Neural crest cell (in vitro differentiated cells): ENCODE data around the gene HNRNPF. TPM values are rescaled to one million over a fixed set of nuclear protein-coding genes. Genes with fewer than 3 reads are reported as not detected.
A peak's percentile ranks its signal among the peaks of the same experiment; 100 is the strongest.
"Not testable (repeated sequence)": the region's sequence is repeated elsewhere in the genome, so short reads cannot be mapped to it uniquely, and the experiment has no call there.

Experiments
- DNase-seq: peaks from one replicate; pipeline ENCODE4 v3.0.0; 2021; ENCODE audit warnings: low read depth, mixed read lengths, low spot score
- H3K27ac Mint-ChIP-seq: one replicate; pipeline ENCODE4 v1.8.0; 2021; ENCODE audit warnings: mild to moderate bottlenecking, mixed read lengths; ENCODE audit not compliant: unreplicated experiment
- H3K27me3 Mint-ChIP-seq: 2 replicates; pipeline ENCODE4 v1.8.0; 2021; ENCODE audit warnings: low read depth, mild to moderate bottlenecking, mixed read lengths
- H3K36me3 Mint-ChIP-seq: 2 replicates; pipeline ENCODE4 v1.8.0; 2021; ENCODE audit warnings: low read depth, mild to moderate bottlenecking, mixed read lengths
- H3K4me1 Mint-ChIP-seq: 2 replicates; pipeline ENCODE4 v1.8.0; 2021; ENCODE audit warnings: mixed read lengths
- H3K4me3 Mint-ChIP-seq: one replicate; pipeline ENCODE4 v1.8.0; 2021; ENCODE audit warnings: mild to moderate bottlenecking, mixed read lengths
- H3K9me3 Mint-ChIP-seq: 2 replicates; pipeline ENCODE4 v1.8.0; 2021; ENCODE audit warnings: mixed read lengths
- CTCF ChIP-seq: fragments of 200-600 bp; sonication (generic); conservative IDR thresholded peaks from 2 replicates; pipeline ENCODE4 v1.5.0; 2021; ENCODE audit warnings: antibody characterized with exemption, mild to moderate bottlenecking
- total RNA-seq: library from RNA; stranded (reverse); gene quantifications from 2 replicates; pipeline ENCODE4 v1.2.1, GENCODE V29; 2021

Gene HNRNPF
- total RNA-seq, 1 donor from 2014 or later, result 284 TPM

- no peak for TF ChIP-seq CTCF
- Mint-ChIP-seq H3K4me3 (peak overlapping the region; percentile 57), H3K27ac (no peak overlapping the region)
Measured at GRCh38 chr10:43452356-43452914, 43.4 kb upstream of the HNRNPF start.

GRCh38 chr10:43448742-43449141, 39.8 kb upstream of the HNRNPF start:
- DNase-seq, result no peak
- H3K27me3 Mint-ChIP-seq, result no peaks in the 10 kb centered on the region
- H3K27ac Mint-ChIP-seq, result no peak overlapping the region
- H3K4me1 Mint-ChIP-seq, result no peaks in the 10 kb centered on the region
- H3K9me3 Mint-ChIP-seq, result peaks cover 4% of the 10 kb centered on the region
- H3K4me3 Mint-ChIP-seq, result no peak overlapping the region
- peaks cover 13% of the 10 kb centered on the region for H3K36me3 Mint-ChIP-seq
- TF ChIP-seq CTCF, result no peak

More at GRCh38 chr10:43452356-43452914, 43.4 kb upstream of the HNRNPF start:
- no peak for DNase-seq
- Mint-ChIP-seq H3K36me3 (peaks cover 7% of the 10 kb centered on the region), H3K27me3 (no peaks in the 10 kb centered on the region), H3K4me1 (peaks cover 17% of the 10 kb centered on the region), H3K9me3 (peaks cover 3% of the 10 kb centered on the region)

- DNase-seq, H3K4me3 Mint-ChIP-seq: not testable (repeated sequence)
Measured at GRCh38 chr10:43446219-43447017, 37.4 kb upstream of the HNRNPF start.

GRCh38 chr10:43444897-43445466, 36.0 kb upstream of the HNRNPF start:
- Mint-ChIP-seq H3K27ac (no peak overlapping the region), H3K36me3 (peaks cover 13% of the 10 kb centered on the region), H3K4me3 (no peak overlapping the region), H3K9me3 (peaks cover 4% of the 10 kb centered on the region), H3K27me3 (no peaks in the 10 kb centered on the region), H3K4me1 (no peaks in the 10 kb centered on the region)
- no peak for TF ChIP-seq CTCF
- DNase-seq, result no peak

More at GRCh38 chr10:43446219-43447017, 37.4 kb upstream of the HNRNPF start:
- H3K36me3 Mint-ChIP-seq, result peaks cover 13% of the 10 kb centered on the region
- H3K27me3 Mint-ChIP-seq, H3K27ac Mint-ChIP-seq, H3K4me1 Mint-ChIP-seq, H3K9me3 Mint-ChIP-seq: not testable (repeated sequence)

GRCh38 chr10:43444323-43444722, 35.3 kb upstream of the HNRNPF start:
- Mint-ChIP-seq H3K36me3 (peaks cover 13% of the 10 kb centered on the region), H3K4me1 (no peaks in the 10 kb centered on the region)

More at GRCh38 chr10:43444323-43444722, 35.3 kb upstream of the HNRNPF start:
- TF ChIP-seq CTCF, result no peak
- Mint-ChIP-seq H3K4me3 (no peak overlapping the region), H3K27me3 (no peaks in the 10 kb centered on the region), H3K27ac (no peak overlapping the region), H3K9me3 (peaks cover 4% of the 10 kb centered on the region)
- DNase-seq, result no peak
